ENCODE measurements around the gene NXF1.
A peak's percentile ranks its signal among the peaks of the same experiment; 100 is the strongest.

Gene NXF1

DNA sequence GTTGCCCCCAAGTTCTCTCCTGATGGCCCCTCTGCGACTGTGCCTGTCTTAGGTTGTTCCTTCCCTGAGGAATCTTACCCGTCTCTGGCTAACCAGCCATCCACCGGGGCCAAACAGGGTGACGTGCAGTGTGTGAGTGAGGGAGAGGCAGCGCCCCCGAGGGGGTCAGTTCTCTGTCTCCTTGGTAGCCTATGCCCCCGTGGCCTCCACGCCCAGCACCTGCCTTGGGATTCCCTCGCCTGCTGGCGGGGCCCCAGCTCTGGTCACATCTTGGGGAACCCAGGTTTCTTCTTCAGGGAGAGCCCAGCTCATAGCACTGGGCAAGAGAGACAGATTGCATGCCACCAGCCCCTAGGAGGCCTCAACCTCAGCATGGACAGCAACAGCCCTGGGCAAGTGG lies 5.8 kb downstream of the NXF1 start:
- Histone ChIP-seq H2BK12ac (ENCODE audit: low read length in 2 of 2) (no peak overlapping the region), H3K4ac (ENCODE audit: low read depth in 1 of 2, low read length in 2 of 2) (no peak overlapping the region), H3K18ac (ENCODE audit: low read depth in 1 of 2, low read length in 2 of 2) (no peak overlapping the region), H3K4me1 (ENCODE audit: control insufficient read depth, insufficient read depth, low read depth, low read length) (peaks cover 6% of the 10 kb centered on the region), H3K14ac (ENCODE audit: low read length in 2 of 2) (no peak overlapping the region), H3K4me3 (ENCODE audit: insufficient read depth in 1 of 2, low read depth in 1 of 2, low read length in 2 of 2) (no peak overlapping the region), H3K9ac (ENCODE audit: low read length) (no peak overlapping the region), H3K27ac (ENCODE audit: low read length, poor library complexity, severe bottlenecking) (no peak overlapping the region), H2BK5ac (ENCODE audit: low read depth, low read length, poor library complexity, severe bottlenecking) (no peak overlapping the region), H4K91ac (ENCODE audit: low read length) (no peak overlapping the region), H3K9me3 (ENCODE audit: control insufficient read depth, low read length) (no peaks in the 10 kb centered on the region), H3K27me3 (ENCODE audit: control insufficient read depth in 1 of 2, insufficient read depth in 1 of 2, low read length in 2 of 2) (no peaks in the 10 kb centered on the region), H2BK120ac (ENCODE audit: low read depth, low read length) (no peak overlapping the region), H3K4me2 (ENCODE audit: low read length, poor library complexity, severe bottlenecking) (no peak overlapping the region), H3K36me3 (ENCODE audit: control insufficient read depth in 1 of 2, insufficient read depth in 2 of 2, low read depth in 1 of 2, low read length in 2 of 2) (peaks cover 82 to 90% of the 10 kb centered on the region in 2 experiments), H2BK15ac (ENCODE audit: low read depth, poor library complexity, severe bottlenecking) (no peak overlapping the region), H2AFZ (ENCODE audit: low read depth, low read length) (no peak overlapping the region), H4K8ac (ENCODE audit: low read length) (no peak overlapping the region), H2AK5ac (ENCODE audit: low read length, severe bottlenecking) (no peak overlapping the region), H3K79me1 (replicated peaks; ENCODE audit: low read length, poor library complexity, severe bottlenecking) (peaks cover 42% of the 10 kb centered on the region), H3K23ac (ENCODE audit: low read length in 2 of 2) (no peak overlapping the region)
- DNase-seq: no peak
- WGBS: 96% methylated on average over 10 of the region's 10 CpGs

DNA sequence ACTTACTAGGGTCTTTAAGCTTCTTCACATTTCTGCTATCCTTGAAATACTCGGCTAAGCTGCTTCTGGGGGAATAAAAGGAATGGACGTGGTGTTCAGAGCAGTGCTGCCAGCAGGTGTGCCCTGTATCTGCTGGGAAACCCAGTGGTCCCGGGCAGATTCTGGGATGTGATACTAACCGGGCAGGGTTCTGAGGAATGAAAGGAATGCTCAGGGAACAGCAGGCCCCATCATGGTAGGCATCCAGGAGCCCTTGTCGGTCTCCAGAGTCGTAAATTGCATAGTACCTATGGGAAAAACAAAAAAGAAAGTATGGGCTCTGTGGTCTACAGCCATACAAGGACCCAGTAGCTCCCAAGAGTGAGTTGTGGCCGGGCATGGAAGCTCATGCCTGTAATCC lies 9.0 kb downstream of the NXF1 start:
- H2BK120ac ChIP-seq (ENCODE audit: low read depth, low read length): no peak overlapping the region
- H3K23ac ChIP-seq (ENCODE audit: low read length in 2 of 2): no peak overlapping the region
- no peak overlapping the region for H2BK15ac ChIP-seq (ENCODE audit: low read depth, poor library complexity, severe bottlenecking)
- peaks cover 85 to 90% of the 10 kb centered on the region in 2 experiments for H3K36me3 ChIP-seq (ENCODE audit: control insufficient read depth in 1 of 2, insufficient read depth in 2 of 2, low read depth in 1 of 2, low read length in 2 of 2)
- H3K4ac ChIP-seq (ENCODE audit: low read depth in 1 of 2, low read length in 2 of 2): no peak overlapping the region
- no peak overlapping the region for H2BK12ac ChIP-seq (ENCODE audit: low read length in 2 of 2)
- no peaks in the 10 kb centered on the region for H3K9me3 ChIP-seq (ENCODE audit: control insufficient read depth, low read length)
- H3K79me1 ChIP-seq (replicated peaks; ENCODE audit: low read length, poor library complexity, severe bottlenecking): peaks cover 36% of the 10 kb centered on the region
- no peak overlapping the region for H4K91ac ChIP-seq (ENCODE audit: low read length)
- no peak overlapping the region for H3K4me3 ChIP-seq (ENCODE audit: insufficient read depth in 1 of 2, low read depth in 1 of 2, low read length in 2 of 2)
- no peak overlapping the region for H3K14ac ChIP-seq (ENCODE audit: low read length in 2 of 2)
- H3K9ac ChIP-seq (ENCODE audit: low read length): no peak overlapping the region
- no peak for DNase-seq
- no peak overlapping the region for H2AK5ac ChIP-seq (ENCODE audit: low read length, severe bottlenecking)
- no peak overlapping the region for H3K4me2 ChIP-seq (ENCODE audit: low read length, poor library complexity, severe bottlenecking)
- H2AFZ ChIP-seq (ENCODE audit: low read depth, low read length): no peak overlapping the region
- no peak overlapping the region for H3K18ac ChIP-seq (ENCODE audit: low read depth in 1 of 2, low read length in 2 of 2)
- no peak overlapping the region for H4K8ac ChIP-seq (ENCODE audit: low read length)
- no peak overlapping the region for H2BK5ac ChIP-seq (ENCODE audit: low read depth, low read length, poor library complexity, severe bottlenecking)
- no peak overlapping the region for H3K27ac ChIP-seq (ENCODE audit: low read length, poor library complexity, severe bottlenecking)
- H3K4me1 ChIP-seq (ENCODE audit: control insufficient read depth, insufficient read depth, low read depth, low read length): peaks cover 9% of the 10 kb centered on the region
- 88% methylated on average over 7 of the region's 7 CpGs for WGBS
- no peaks in the 10 kb centered on the region for H3K27me3 ChIP-seq (ENCODE audit: control insufficient read depth in 1 of 2, insufficient read depth in 1 of 2, low read length in 2 of 2)

DNA sequence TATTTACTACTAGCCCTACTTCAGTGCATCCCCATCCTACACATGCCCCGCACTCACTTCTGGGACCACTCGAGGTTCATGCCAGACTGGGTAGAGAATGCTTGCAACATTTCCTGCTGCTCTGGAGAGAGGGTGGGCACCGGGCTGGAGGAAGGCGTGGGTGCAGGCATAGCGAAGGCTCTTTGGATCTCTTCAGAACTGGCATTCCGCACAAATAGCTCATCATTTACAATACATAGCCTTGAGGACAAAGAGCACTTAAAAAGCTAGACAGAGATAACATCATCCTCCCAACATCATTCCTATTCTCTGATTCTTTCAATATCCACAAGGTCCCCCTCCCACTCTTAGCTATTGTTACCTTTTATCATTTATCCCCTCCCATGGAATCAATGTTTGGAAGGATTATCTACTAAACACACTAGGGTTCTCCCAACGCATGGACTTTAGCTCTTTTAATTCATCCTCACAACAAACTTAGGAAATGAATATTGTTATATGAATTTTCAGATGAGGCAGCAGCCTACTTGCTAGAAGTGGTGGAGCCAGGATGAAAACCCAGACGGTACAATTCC lies 11.0 kb downstream of the NXF1 start:
- Histone ChIP-seq H3K18ac (ENCODE audit: low read depth in 1 of 2, low read length in 2 of 2) (no peak overlapping the region), H3K23ac (ENCODE audit: low read length in 2 of 2) (no peak overlapping the region), H4K91ac (ENCODE audit: low read length) (no peak overlapping the region), H4K8ac (ENCODE audit: low read length) (no peak overlapping the region), H2AK5ac (ENCODE audit: low read length, severe bottlenecking) (no peak overlapping the region), H3K79me1 (replicated peaks; ENCODE audit: low read length, poor library complexity, severe bottlenecking) (peaks cover 25% of the 10 kb centered on the region), H3K4me1 (ENCODE audit: control insufficient read depth, insufficient read depth, low read depth, low read length) (peaks cover 14% of the 10 kb centered on the region), H2BK5ac (ENCODE audit: low read depth, low read length, poor library complexity, severe bottlenecking) (no peak overlapping the region), H2BK12ac (ENCODE audit: low read length in 2 of 2) (no peak overlapping the region), H3K9me3 (ENCODE audit: control insufficient read depth, low read length) (no peaks in the 10 kb centered on the region), H3K14ac (ENCODE audit: low read length in 2 of 2) (no peak overlapping the region), H3K27ac (ENCODE audit: low read length, poor library complexity, severe bottlenecking) (no peak overlapping the region), H3K4me2 (ENCODE audit: low read length, poor library complexity, severe bottlenecking) (no peak overlapping the region), H3K9ac (ENCODE audit: low read length) (peak overlapping the region; percentile 21), H2AFZ (ENCODE audit: low read depth, low read length) (no peak overlapping the region), H3K27me3 (ENCODE audit: control insufficient read depth in 1 of 2, insufficient read depth in 1 of 2, low read length in 2 of 2) (no peaks in the 10 kb centered on the region), H3K36me3 (ENCODE audit: control insufficient read depth in 1 of 2, insufficient read depth in 2 of 2, low read depth in 1 of 2, low read length in 2 of 2) (peaks cover 79 to 85% of the 10 kb centered on the region in 2 experiments), H2BK120ac (ENCODE audit: low read depth, low read length) (no peak overlapping the region), H3K4me3 (ENCODE audit: insufficient read depth in 1 of 2, low read depth in 1 of 2, low read length in 2 of 2) (no peak overlapping the region), H2BK15ac (ENCODE audit: low read depth, poor library complexity, severe bottlenecking) (no peak overlapping the region), H3K4ac (ENCODE audit: low read depth in 1 of 2, low read length in 2 of 2) (no peak overlapping the region)
- WGBS: 97% methylated on average over 7 of the region's 8 CpGs
- DNase-seq: no peak

DNA sequence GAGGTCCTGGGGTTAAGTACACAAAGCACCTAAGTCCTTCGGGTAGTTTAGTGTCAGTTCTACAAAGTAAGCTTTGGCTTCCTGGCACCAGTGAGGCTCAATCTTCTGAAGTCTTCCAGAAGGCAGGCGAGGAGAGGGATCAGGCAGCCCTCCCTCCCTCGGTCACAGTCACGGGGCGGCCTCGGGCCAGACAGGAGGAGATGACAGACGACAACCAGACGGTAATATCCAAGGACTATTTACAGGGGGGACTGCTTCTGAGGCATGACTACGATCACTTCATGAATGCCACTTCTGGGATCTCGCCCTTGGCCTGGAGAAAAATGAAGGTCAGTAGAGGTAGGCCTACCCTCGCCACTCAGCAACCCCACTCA lies 13.1 kb downstream of the NXF1 start:
- Histone ChIP-seq H3K4me2 (ENCODE audit: low read length, poor library complexity, severe bottlenecking) (no peak overlapping the region), H3K18ac (ENCODE audit: low read depth in 1 of 2, low read length in 2 of 2) (peak overlapping the region; percentile 28 to 49), H3K4me3 (ENCODE audit: insufficient read depth in 1 of 2, low read depth in 1 of 2, low read length in 2 of 2) (peak overlapping the region in 1 of 2 experiments; percentile 96), H2AFZ (ENCODE audit: low read depth, low read length) (no peak overlapping the region), H2BK5ac (ENCODE audit: low read depth, low read length, poor library complexity, severe bottlenecking) (no peak overlapping the region), H3K27me3 (ENCODE audit: control insufficient read depth in 1 of 2, insufficient read depth in 1 of 2, low read length in 2 of 2) (no peaks in the 10 kb centered on the region), H2AK5ac (ENCODE audit: low read length, severe bottlenecking) (peak overlapping the region; percentile 37), H2BK12ac (ENCODE audit: low read length in 2 of 2) (no peak overlapping the region), H3K9me3 (ENCODE audit: control insufficient read depth, low read length) (no peaks in the 10 kb centered on the region), H3K9ac (ENCODE audit: low read length) (peak overlapping the region; percentile 94), H3K23ac (ENCODE audit: low read length in 2 of 2) (peak overlapping the region in 1 of 2 experiments; percentile 50), H2BK120ac (ENCODE audit: low read depth, low read length) (no peak overlapping the region), H3K27ac (ENCODE audit: low read length, poor library complexity, severe bottlenecking) (peak overlapping the region; percentile 71), H3K4ac (ENCODE audit: low read depth in 1 of 2, low read length in 2 of 2) (peak overlapping the region in 1 of 2 experiments; percentile 59), H3K36me3 (ENCODE audit: control insufficient read depth in 1 of 2, insufficient read depth in 2 of 2, low read depth in 1 of 2, low read length in 2 of 2) (peaks cover 64 to 72% of the 10 kb centered on the region in 2 experiments), H3K14ac (ENCODE audit: low read length in 2 of 2) (peak overlapping the region in 1 of 2 experiments; percentile 77), H3K79me1 (replicated peaks; ENCODE audit: low read length, poor library complexity, severe bottlenecking) (peaks cover 15% of the 10 kb centered on the region), H3K4me1 (ENCODE audit: control insufficient read depth, insufficient read depth, low read depth, low read length) (peaks cover 18% of the 10 kb centered on the region), H4K8ac (ENCODE audit: low read length) (peak overlapping the region; percentile 19), H2BK15ac (ENCODE audit: low read depth, poor library complexity, severe bottlenecking) (no peak overlapping the region), H4K91ac (ENCODE audit: low read length) (no peak overlapping the region)
- WGBS: 32% methylated on average over 8 of the region's 11 CpGs
- peak; percentile 76 for DNase-seq
